ACC112 (cell line): ENCODE results near the gene CTDP1.

Experiments used
- H2AFZ ChIP-seq: fragments of 200-600 bp; sonication (generic); one replicate; pipeline ENCODE4 v1.6.0; 2017; ENCODE audit warnings: antibody characterized with exemption, low read length; ENCODE audit not compliant: unreplicated experiment
- H3K27ac ChIP-seq: fragments of 200-600 bp; sonication (generic); 2 replicates; pipeline ENCODE4 v1.5.1; 2014; ENCODE audit warnings: low read depth, mild to moderate bottlenecking, antibody characterized with exemption, low read length, moderate library complexity
- H3K27me3 ChIP-seq: fragments of 200-600 bp; sonication (generic); 2 replicates; pipeline ENCODE4 v1.6.1; 2014; ENCODE audit warnings: mild to moderate bottlenecking, antibody characterized with exemption, low read length, moderate library complexity, mixed read lengths; ENCODE audit not compliant: insufficient read depth
- H3K36me3 ChIP-seq: fragments of 200-600 bp; sonication (generic); 2 replicates; pipeline ENCODE4 v1.6.1; 2016; ENCODE audit warnings: mild to moderate bottlenecking, antibody characterized with exemption, low read length, moderate library complexity, mixed read lengths; ENCODE audit not compliant: insufficient read depth
- H3K4me1 ChIP-seq: fragments of 200-600 bp; sonication (generic); one replicate; pipeline ENCODE4 v1.6.1; 2016; ENCODE audit warnings: low read length, mixed read lengths; ENCODE audit not compliant: insufficient read depth, unreplicated experiment, control insufficient read depth
- H3K4me3 ChIP-seq: fragments of 200-600 bp; sonication (generic); 2 replicates; pipeline ENCODE4 v1.5.1; 2014; ENCODE audit warnings: mild to moderate bottlenecking, low read depth, low read length
- H3K79me2 ChIP-seq: fragments of 200-600 bp; sonication (generic); one replicate; pipeline ENCODE4 v1.6.0; 2016; ENCODE audit warnings: low read length; ENCODE audit not compliant: control insufficient read depth, unreplicated experiment, insufficient read depth

CTDP1 gene

DNA sequence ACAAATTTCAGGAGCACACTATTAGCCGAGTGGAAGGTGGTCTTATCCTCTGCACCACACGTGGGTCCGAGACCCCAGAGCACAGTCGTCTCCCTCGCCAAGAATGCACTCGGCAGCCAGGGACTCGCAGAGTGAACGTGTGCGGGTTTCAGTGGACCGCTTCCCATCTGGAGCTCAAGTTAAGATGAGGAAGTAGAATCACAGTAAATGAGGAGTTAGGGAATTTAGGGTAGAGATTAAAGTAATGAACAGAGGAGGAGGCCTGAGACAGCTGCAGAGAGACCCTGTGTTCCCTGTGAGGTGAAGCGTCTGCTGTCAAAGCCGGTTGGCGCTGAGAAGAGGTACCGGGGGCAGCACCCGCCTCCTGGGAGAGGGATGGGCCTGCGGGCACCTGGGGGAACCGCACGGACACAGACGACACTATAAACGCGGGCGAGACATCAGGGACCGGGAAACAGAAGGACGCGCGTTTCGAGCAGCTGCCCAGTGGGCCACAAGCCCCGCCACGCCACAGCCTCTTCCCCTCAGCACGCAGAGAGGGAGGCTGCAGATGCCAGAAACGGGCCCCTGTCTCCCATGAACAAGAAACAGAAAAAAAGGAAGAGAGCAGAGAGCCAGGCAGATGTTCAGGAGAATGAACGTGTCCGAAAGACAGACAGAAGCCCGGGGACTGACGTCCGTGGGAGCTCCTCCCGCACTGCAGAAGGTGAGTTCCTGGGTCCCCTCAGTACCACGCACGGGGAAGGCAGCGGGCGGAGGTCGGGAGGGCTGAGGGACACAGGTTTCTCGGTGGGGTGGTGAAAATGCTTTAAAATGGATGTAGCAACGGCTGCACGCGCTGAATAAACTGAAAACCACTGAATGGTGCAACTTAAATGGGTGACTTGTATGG, 112.7 kb downstream of the CTDP1 start:
- H3K36me3 ChIP-seq, result no peaks in the 10 kb centered on the region
- peak overlapping the region; percentile 99 for H3K27ac ChIP-seq
- H2AFZ ChIP-seq, result peak overlapping the region; percentile 18
- peaks cover 10% of the 10 kb centered on the region for H3K27me3 ChIP-seq
- H3K4me3 ChIP-seq, result peak overlapping the region; percentile 26
- H3K4me1 ChIP-seq, result peaks cover 47% of the 10 kb centered on the region
- H3K79me2 ChIP-seq, result no peaks in the 10 kb centered on the region

DNA sequence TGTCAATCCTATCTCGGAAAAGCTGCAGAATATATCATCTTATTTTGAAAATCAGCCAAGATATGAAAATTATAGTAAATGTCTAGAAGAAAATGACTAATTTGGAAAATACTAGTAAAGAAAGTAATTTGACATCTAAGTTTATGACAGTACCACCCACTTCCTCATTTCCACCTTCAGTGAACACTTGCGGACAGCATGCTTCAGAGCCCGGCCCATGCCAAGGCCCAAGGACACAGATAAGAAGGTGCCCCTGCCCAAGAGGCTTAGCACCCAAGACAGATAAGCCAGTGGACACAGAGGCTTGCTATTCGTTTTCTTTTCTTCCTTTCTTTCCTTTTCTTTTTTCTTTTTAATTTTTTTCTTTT, 113.4 kb downstream of the CTDP1 start:
- H3K27me3 ChIP-seq, result peaks cover 13% of the 10 kb centered on the region; the same call in 1 of the 2 replicates
- no peaks in the 10 kb centered on the region for H3K79me2 ChIP-seq
- no peak overlapping the region for H3K4me3 ChIP-seq
- H3K4me1 ChIP-seq, result peaks cover 48% of the 10 kb centered on the region
- peak overlapping the region; percentile 99; the same call in 1 of the 2 replicates for H3K27ac ChIP-seq
- no peaks in the 10 kb centered on the region for H3K36me3 ChIP-seq
- H2AFZ ChIP-seq, result no peak overlapping the region

DNA sequence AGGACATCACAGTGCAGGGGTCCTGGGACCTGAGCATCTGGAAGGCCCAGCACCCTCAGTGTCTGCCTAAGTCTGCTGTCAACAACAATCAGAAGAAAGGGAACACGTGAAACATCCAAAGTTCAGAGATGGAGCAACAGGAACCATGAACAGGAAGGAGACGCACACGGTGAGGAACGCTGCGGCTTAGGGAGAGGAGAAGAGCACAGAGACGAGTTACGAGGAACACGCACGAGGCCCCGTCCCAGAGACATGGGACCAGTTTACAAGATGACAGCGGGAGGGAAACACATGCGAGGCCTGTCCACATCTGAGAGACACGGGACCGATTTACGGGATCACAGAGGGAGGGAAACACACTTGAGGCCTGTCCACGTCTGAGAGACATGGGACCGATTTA, 115.2 kb downstream of the CTDP1 start:
- Histone ChIP-seq H3K4me1 (peaks cover 48% of the 10 kb centered on the region), H3K79me2 (no peaks in the 10 kb centered on the region), H3K27me3 (peaks cover 27% of the 10 kb centered on the region), H2AFZ (no peak overlapping the region), H3K27ac (no peak overlapping the region), H3K4me3 (no peak overlapping the region), H3K36me3 (no peaks in the 10 kb centered on the region)

DNA sequence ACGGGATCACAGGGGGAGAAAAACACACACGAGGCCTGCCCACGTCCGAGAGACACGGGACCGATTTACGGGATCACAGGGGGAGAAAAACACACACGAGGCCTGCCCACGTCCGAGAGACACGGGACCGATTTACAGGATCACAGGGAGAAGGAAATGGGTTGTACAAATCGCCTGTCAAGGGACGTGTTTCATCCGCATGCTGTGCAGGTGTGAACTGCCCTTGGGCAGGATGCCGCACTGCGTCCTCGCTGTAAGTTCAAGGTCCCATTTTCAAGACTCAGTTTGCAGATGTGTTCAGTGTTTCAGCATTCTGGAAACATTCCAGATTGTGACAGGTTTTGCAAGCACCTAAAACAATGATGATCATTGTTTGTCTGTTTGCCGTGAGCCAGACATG, 115.8 kb downstream of the CTDP1 start:
- H3K4me1 ChIP-seq, result peaks cover 44% of the 10 kb centered on the region
- no peak overlapping the region for H3K4me3 ChIP-seq
- H2AFZ ChIP-seq, result no peak overlapping the region
- H3K27me3 ChIP-seq, result peaks cover 29% of the 10 kb centered on the region
- H3K36me3 ChIP-seq, result no peaks in the 10 kb centered on the region
- H3K27ac ChIP-seq, result peak overlapping the region; percentile 42; the same call in 1 of the 2 replicates
- H3K79me2 ChIP-seq, result no peaks in the 10 kb centered on the region

DNA sequence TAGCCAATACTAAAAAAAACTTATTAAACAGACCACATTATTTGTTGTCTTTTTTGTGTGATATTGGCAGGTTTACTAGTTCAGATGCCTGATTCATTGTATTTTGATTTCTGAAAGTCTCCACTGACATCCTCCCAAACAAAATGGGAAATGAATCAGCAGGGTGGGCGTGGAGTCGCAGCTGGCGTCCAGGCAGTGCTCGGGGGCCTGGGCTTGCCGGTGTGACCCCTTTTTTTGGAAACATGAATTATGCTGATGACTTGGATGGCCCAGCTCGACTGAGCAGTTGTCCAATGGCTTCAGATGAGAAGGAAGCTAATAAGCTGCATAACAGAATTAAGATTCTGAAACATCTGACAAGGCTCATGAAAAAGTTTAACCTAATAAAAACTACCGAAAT, 116.4 kb downstream of the CTDP1 start:
- peak overlapping the region; percentile 42; the same call in 1 of the 2 replicates for H3K27ac ChIP-seq
- peaks cover 38% of the 10 kb centered on the region for H3K4me1 ChIP-seq
- H3K4me3 ChIP-seq, result no peak overlapping the region
- no peak overlapping the region for H2AFZ ChIP-seq
- H3K27me3 ChIP-seq, result peaks cover 29% of the 10 kb centered on the region
- no peaks in the 10 kb centered on the region for H3K79me2 ChIP-seq
- no peaks in the 10 kb centered on the region for H3K36me3 ChIP-seq

DNA sequence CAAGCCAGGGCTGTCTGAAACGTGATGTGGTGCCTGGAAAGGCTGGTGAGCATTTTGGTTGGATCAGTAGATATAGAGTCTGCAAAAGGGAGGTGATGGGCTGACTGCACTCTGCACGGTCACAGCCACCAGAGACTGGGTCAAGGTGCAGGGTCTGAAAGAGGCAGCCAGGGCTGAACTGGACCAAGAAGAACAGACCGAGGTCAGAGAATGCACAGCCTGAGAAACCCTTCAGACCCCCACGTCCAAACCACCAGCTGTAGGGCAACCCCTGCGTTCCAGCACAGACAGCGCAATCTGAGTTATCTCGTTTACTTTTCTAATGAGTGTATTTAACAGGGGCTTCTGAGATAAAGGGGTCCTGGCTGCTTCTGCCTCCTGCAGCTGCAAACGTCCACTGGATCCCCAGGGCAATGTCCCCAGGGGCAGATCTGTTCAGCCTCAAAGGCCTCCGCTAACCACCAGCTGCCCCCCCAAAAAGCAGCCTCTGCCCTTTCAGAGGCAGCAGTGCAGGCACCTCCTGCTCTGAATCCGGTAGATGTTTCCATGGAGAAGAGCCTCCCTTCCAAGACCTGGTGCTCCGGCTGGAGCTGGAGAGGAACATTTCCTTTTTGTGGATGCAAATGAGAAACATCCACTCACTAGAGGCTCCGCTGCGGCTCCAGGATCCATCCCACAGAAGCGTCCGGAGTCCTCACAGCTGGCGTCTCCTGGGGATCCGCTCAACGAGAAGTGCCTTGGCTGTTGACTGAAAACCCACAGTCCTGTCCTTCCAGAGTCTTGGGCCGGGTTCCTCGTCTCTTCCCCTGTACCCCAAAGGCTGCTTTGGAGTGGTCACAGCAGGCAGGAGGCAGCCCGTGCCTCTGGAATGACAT, 117.2 kb downstream of the CTDP1 start:
- peak overlapping the region; percentile 74; the same call in 1 of the 2 replicates for H3K4me3 ChIP-seq
- H3K27ac ChIP-seq, result peak overlapping the region; percentile 42; the same call in 1 of the 2 replicates
- H3K36me3 ChIP-seq, result no peaks in the 10 kb centered on the region
- H2AFZ ChIP-seq, result no peak overlapping the region
- H3K4me1 ChIP-seq, result peaks cover 34% of the 10 kb centered on the region
- H3K79me2 ChIP-seq, result no peaks in the 10 kb centered on the region
- peaks cover 29% of the 10 kb centered on the region for H3K27me3 ChIP-seq

DNA sequence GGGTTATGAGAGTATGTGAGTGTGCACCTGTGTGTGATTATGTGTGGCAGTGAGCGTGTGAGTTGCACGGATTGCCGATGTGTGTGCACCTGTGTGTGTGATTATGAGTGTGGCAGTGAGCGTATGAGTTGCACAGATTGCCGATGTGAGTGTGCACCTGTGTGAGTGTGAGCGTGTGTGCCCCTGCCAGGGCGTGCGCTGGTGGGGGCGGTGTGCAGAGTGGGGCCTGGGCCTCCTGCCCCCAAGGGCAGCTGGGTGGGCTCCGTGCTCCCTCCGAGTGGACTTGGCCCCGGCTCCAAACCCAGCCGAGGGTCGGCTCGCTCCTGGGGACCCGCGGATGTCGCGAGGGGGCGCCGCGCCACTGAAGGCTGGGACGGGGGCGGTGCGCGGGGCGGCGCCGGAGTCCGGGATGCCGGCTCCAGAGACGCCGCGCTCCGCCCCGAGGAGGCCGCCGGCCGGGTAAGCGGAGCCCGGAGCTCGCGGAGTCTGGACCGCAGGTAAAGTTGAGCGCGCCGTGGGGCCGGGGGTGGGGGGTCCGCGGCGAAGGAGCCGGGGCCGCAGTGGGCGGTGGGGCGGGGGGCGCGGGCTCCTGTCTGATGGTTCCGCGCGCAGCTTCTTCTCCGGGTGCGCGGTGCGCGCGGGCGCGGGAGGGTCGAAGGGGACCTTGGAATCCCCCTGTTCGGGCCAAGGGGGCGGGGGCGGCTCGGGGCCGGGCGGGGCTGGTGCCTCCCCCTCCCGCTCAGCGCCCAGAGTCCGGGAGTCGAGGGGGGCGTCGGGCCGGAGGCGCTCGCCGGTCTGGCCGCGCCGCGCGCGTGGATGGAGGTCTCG, 118.1 kb downstream of the CTDP1 start, which contains the start of gene KCNG2:
Gene KCNG2 (plus strand): TSS at position 421 of the 828 bp plus-strand sequence. CDS start 65,730 bp downstream, outside the sequence.
- no peak within 1 kb of the TSS for H3K27ac ChIP-seq
- peak within 1 kb of the TSS; percentile 74 for H3K4me3 ChIP-seq
- H3K79me2 ChIP-seq, result no peaks in the 10 kb centered on the region
- peaks cover 29% of the 10 kb centered on the region for H3K27me3 ChIP-seq
- no peaks in the 10 kb centered on the region for H3K36me3 ChIP-seq
- peaks cover 24% of the 10 kb centered on the region for H3K4me1 ChIP-seq
- H2AFZ ChIP-seq, result no peak within 1 kb of the TSS

DNA sequence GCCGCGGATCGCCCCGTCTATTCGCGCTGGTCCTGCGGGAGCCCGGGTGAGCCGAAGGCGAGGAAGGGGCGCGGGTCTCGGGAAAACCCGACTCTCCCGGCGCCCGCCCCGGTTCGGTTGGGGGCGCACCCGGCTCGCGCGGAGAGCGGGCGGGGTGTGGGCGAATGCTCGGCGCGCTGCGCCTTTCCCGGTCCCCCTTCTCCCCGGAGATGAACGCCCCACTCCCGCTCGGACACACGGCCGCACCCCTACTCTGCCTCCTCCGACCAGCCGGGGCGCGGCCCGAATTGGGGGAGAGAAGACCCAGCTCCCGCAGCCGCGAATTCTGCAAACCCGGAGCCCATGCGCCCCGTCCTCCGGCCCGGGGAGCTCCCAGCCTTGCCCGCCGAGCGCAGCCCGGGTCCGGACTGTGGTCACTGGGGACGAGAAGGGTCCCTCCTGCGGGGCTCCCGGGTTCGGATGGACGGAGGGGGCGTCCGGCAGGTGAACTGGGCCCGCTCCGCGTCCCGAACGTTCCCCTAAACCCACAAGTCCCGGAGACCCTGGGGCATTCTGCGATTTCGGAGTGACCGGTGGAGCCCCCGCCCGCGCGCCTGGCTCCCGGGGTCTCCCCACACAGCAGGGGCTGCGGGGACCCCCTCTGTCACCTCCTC, 118.9 kb downstream of the CTDP1 start:
- Histone ChIP-seq H2AFZ (no peak overlapping the region), H3K4me1 (peaks cover 21% of the 10 kb centered on the region), H3K27ac (no peak overlapping the region), H3K4me3 (peak overlapping the region; percentile 74), H3K79me2 (no peaks in the 10 kb centered on the region), H3K36me3 (no peaks in the 10 kb centered on the region), H3K27me3 (peaks cover 29% of the 10 kb centered on the region)

DNA sequence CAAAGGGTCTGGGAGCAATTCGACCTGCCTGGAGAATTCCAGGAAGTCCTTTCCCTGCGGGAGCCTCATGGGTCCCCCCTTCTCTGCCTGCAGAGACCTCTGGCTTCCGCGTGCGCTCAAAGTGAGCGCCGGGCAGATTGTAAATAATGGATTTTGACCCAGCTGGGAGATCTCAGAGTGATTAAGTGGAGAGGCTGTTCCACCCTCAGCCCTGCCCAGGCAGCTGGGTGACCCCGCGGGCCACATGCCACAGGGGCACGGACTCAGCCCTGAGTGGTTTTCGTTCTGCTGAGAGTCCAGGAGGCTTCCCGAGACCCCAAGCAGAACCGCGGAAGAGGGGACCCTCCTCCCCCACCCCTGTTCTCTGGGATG, 119.4 kb downstream of the CTDP1 start:
- Histone ChIP-seq H3K4me3 (peak overlapping the region; percentile 74), H3K27me3 (peaks cover 29% of the 10 kb centered on the region), H3K36me3 (no peaks in the 10 kb centered on the region), H3K27ac (no peak overlapping the region), H2AFZ (no peak overlapping the region), H3K79me2 (no peaks in the 10 kb centered on the region), H3K4me1 (peaks cover 21% of the 10 kb centered on the region)
